Activated naive CD8-positive, alpha-beta T cell treated with anti-CD3 and anti-CD28 coated beads for 36 hours (primary cell): ENCODE measurements around the gene CFAP251. TPM values are rescaled to one million over a fixed set of nuclear protein-coding genes. Genes with fewer than 3 reads are reported as not detected.
"Not testable (repeated sequence)": the region's sequence is repeated elsewhere in the genome, so short reads cannot be mapped to it uniquely, and the experiment has no call there.

Experiments used
- DNase-seq: peaks from one replicate; pipeline ENCODE4 v3.0.0; 2021
- H3K27ac Mint-ChIP-seq: one replicate; pipeline ENCODE4 v1.8.0; 2022; ENCODE audit warnings: mild to moderate bottlenecking, moderate library complexity, mixed read lengths
- H3K27me3 Mint-ChIP-seq: one replicate; pipeline ENCODE4 v1.8.0; 2022; ENCODE audit warnings: mild to moderate bottlenecking, mixed read lengths
- H3K36me3 Mint-ChIP-seq: one replicate; pipeline ENCODE4 v1.8.0; 2021; ENCODE audit warnings: mild to moderate bottlenecking, mixed read lengths
- H3K4me1 Mint-ChIP-seq: one replicate; pipeline ENCODE4 v1.8.0; 2021; ENCODE audit warnings: mixed read lengths
- H3K4me3 Mint-ChIP-seq: one replicate; pipeline ENCODE4 v1.8.0; 2022; ENCODE audit warnings: mild to moderate bottlenecking, moderate library complexity, mixed read lengths
- H3K9me3 Mint-ChIP-seq: one replicate; pipeline ENCODE4 v1.8.0; 2022; ENCODE audit warnings: mixed read lengths
- total RNA-seq, 2 experiments: library from RNA; stranded (reverse); gene quantifications; one replicate each; pipeline ENCODE4 v1.2.3, GENCODE V29; 2021

Gene CFAP251
- total RNA-seq, 2 experiments from 2014 or later, result 1.3 to 1.8 TPM

DNA sequence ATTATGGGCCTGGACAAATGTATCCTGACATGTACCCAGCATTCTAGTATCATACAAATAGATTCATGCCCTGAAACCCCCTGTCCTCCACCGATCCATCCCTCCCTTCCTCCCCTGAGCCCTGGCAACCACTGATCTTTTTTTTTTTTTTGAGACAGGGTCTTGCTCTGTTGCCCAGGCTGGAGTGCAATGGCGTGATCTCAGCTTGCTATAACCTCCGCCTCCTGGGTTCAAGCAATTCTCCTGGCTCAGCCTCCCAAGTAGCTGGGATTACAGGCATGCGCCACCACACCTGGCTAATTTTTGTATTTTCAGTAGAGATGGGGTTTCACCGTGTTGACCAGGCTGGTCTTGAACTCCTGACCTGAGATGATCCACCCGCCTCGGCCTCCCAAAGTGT, 11.2 kb downstream of the CFAP251 start:
- H3K36me3 Mint-ChIP-seq, DNase-seq, H3K27me3 Mint-ChIP-seq, H3K4me1 Mint-ChIP-seq, H3K4me3 Mint-ChIP-seq, H3K27ac Mint-ChIP-seq, H3K9me3 Mint-ChIP-seq: not testable (repeated sequence)

DNA sequence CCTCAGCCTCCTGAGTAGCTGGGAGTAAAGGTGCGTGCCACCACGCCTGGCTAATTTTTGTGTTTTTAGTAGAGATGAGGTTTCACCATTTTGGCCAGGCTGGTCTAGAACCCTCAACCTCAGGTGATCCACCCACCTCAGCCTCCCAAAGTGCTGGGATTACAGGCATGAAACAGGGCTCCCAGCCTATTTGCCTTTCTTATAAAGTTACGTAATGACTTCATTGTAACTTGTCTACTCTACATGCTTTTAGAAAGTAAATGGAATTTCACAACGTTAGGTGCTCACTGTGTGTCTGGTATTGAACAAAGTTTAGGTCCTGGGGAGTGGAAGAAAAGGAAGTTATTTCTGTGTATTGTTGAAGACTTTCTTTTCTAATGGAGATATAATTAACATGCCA, 12.5 kb downstream of the CFAP251 start:
- no peak overlapping the region for H3K27ac Mint-ChIP-seq
- peaks cover 1% of the 10 kb centered on the region for H3K36me3 Mint-ChIP-seq
- no peak for DNase-seq
- H3K4me3 Mint-ChIP-seq, result no peak overlapping the region
- no peaks in the 10 kb centered on the region for H3K27me3 Mint-ChIP-seq
- H3K9me3 Mint-ChIP-seq, result no peaks in the 10 kb centered on the region
- H3K4me1 Mint-ChIP-seq, result no peaks in the 10 kb centered on the region

DNA sequence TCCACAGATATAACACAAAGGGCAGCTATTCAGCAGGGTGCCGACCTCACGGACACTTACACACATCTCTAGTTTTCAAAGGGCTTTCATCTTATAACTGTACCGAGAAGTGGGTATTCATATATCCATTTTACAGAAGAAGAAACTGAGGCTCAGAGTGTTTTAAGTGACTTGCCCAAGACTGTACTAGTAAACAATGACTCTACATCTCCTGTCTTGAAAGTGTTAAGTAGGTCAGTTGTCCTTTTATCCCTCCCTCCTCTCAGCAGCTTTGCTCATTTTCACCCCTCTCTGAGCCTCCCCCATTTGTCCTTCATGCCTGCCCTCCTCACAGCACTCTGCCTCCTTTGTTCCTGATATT, 13.8 kb downstream of the CFAP251 start:
- no peak for DNase-seq
- H3K27me3 Mint-ChIP-seq, result no peaks in the 10 kb centered on the region
- no peaks in the 10 kb centered on the region for H3K9me3 Mint-ChIP-seq
- H3K4me3 Mint-ChIP-seq, result no peak overlapping the region
- peaks cover under 1% of the 10 kb centered on the region for H3K4me1 Mint-ChIP-seq
- H3K36me3 Mint-ChIP-seq, result peaks cover 1% of the 10 kb centered on the region
- no peak overlapping the region for H3K27ac Mint-ChIP-seq

DNA sequence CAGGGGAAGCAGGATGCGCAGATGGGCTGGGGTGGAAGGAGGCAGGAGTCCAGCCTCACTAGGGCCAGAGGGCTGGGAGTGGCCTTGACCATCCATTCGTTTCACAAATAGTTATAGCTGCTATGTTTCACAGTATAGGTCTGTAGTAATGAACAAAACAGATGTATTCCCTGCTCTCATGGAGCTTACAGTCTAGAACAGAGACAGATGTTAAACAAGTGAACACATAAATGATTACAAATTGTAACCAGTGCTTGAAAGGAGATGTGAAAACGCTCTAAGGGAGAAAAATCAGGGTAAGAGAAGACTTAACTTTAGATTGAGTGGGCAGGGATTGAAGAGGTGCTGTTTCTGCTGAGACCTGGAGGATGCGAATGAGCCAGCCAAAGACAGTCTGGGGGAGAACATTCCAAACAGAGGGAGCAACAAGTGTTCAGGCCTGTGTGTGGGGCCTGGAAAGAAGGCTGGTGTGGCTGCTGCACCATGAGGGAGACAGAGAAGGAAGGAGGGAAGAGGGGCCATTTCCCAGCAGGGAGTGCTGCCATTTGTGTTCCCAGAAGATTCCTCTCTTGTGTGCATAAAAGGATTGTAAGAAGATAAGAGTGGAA, 14.6 kb downstream of the CFAP251 start:
- H3K4me3 Mint-ChIP-seq, result no peak overlapping the region
- H3K4me1 Mint-ChIP-seq, result peaks cover 7% of the 10 kb centered on the region
- no peak for DNase-seq
- H3K27me3 Mint-ChIP-seq, result no peaks in the 10 kb centered on the region
- H3K27ac Mint-ChIP-seq, result no peak overlapping the region
- H3K36me3 Mint-ChIP-seq, result peaks cover 4% of the 10 kb centered on the region
- H3K9me3 Mint-ChIP-seq, result peaks cover 2% of the 10 kb centered on the region

DNA sequence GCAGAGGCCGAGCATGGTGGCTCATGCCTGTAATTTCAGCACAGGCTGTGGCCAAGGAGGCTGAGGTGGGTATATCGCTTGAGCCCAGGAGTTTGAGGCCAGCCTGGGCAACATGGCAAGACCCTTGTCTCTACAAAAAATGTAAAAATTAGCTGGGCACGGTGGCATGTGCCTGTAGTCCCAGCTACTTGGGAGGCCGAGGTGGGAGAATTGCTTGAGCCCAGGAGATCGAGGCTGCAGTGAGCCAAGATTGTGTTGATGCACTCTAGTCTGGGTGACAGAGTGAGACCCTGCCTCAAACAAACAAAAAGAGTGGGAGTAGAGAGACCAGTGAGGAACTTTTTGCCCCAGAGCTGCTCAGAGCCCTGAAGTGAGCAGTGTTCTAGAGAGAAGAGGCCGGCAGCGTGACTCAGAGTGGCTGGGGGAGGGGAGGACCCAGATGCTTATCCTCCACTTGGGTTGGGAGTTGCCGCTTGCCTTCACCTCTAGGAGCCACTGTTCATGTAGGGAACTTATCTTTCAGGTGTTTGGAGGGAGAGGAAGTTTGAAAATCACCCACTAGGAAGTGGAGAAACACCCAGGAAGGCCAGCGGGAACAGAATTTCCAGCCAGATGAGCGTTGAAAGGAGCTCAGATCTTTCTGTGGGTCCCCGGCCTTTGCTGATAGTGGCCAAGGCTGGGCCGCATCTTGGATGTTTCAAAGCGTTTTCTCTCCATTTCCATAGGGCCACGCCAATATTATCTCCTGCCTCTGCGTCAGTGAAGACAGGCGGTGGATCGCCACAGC, 15.3 kb downstream of the CFAP251 start:
- Mint-ChIP-seq H3K4me3 (no peak overlapping the region), H3K36me3 (peaks cover 4% of the 10 kb centered on the region), H3K27ac (no peak overlapping the region), H3K9me3 (peaks cover 2% of the 10 kb centered on the region), H3K4me1 (peaks cover 7% of the 10 kb centered on the region), H3K27me3 (no peaks in the 10 kb centered on the region)
- no peak for DNase-seq

DNA sequence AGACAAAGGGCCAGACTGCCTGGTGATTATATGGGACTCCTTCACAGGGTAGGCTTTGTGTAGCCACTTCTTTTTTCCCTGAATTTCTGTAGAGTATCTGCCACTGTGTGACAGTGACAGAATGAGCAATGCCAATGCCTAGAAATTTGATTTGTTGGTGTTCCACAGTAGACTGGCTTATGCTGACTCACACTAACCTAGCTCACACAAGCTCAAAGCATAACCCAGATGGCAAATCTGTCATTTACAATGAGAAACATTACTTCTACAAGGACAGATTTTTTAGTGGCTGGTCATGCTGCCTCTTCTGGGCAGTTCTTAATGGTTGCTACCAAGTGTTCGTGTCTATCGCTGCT, 15.9 kb downstream of the CFAP251 start:
- Mint-ChIP-seq H3K9me3 (peaks cover 2% of the 10 kb centered on the region), H3K4me3 (no peak overlapping the region), H3K4me1 (peaks cover 10% of the 10 kb centered on the region), H3K27ac (no peak overlapping the region), H3K36me3 (peaks cover 7% of the 10 kb centered on the region), H3K27me3 (no peaks in the 10 kb centered on the region)
- DNase-seq, result no peak

DNA sequence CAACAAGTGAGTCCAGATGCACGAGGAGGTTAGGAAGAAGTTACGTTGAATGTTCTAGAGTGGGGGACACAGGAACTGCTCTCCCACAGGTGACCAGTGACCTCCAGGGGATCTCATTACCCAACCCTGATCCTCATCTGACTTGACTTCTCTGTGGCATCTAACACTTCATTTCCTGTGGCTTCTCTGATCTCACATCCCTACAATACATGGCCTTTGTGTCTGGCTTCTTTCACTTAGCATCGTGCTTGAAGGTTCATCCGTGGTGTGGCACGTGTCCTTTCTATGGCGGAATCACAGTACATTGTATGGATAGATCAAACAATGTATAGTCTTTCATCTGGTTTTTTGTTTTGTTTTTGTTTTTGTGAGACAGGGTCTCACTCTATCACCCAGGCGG, 19.3 kb downstream of the CFAP251 start:
- peaks cover 6% of the 10 kb centered on the region for H3K36me3 Mint-ChIP-seq
- no peak for DNase-seq
- H3K9me3 Mint-ChIP-seq, result peaks cover 2% of the 10 kb centered on the region
- H3K27ac Mint-ChIP-seq, result no peak overlapping the region
- peaks cover 10% of the 10 kb centered on the region for H3K4me1 Mint-ChIP-seq
- H3K4me3 Mint-ChIP-seq, result no peak overlapping the region
- H3K27me3 Mint-ChIP-seq, result no peaks in the 10 kb centered on the region

DNA sequence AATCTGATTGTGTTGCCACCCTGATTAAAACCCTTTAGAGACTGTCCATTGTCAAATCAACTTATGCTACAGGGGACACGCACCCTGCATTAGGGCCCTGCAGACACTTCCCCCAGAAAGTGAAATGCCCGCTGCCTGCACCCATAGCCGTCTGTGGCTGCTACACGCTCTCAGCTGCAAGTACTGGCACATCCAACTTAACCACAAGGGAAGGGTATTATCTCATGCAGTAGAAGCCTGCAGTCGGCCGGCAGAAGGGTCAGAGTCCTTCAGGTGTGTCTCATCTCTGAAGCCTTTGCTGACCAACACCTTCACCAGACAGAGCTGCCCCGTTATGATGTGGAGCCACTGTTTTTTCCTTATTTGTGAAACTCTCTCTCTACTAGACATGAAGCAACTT, 20.8 kb downstream of the CFAP251 start:
- no peak overlapping the region for H3K27ac Mint-ChIP-seq

DNA sequence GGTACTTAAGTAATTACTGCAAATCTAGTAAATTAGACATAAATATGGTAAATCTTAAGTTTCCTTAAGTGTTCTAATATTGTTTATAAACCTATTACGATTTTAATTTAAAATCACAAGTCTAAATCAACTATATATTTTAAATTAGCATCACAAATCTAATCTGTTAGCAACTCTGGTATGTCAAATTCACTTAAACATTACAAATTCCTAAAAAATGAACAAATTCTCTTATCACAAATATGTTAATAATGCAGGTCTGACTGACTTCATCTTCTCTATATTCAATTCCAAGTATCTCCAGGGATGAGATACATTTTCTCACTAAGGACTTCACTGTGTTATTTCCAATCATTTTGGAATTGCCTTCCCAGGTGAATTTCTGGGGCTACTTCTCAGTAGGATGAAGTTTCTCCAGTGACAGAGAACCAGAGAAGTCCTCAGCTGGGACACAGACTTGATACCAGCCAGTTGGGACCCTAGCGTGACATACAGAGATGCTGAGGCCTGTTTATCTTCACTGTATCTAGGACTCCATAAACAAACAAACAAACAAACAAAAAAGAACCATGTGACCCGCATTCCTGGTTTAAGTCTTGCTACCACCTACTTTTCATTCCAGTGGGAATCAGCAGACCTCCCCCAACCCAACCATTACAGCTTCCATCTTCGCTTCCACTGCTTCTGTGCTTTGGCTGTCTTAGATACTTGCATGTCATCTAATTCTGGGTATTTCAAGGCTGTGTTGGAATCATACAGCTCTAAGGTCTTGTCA, 21.8 kb downstream of the CFAP251 start:
- Mint-ChIP-seq H3K4me3 (no peak overlapping the region), H3K27me3 (no peaks in the 10 kb centered on the region), H3K36me3 (peaks cover 6% of the 10 kb centered on the region), H3K4me1 (peaks cover 10% of the 10 kb centered on the region), H3K9me3 (peaks cover 2% of the 10 kb centered on the region), H3K27ac (no peak overlapping the region)
- DNase-seq, result no peak

More for the DNA sequence above, 20.8 kb downstream of the CFAP251 start:
- peaks cover 6% of the 10 kb centered on the region for H3K36me3 Mint-ChIP-seq
- H3K4me1 Mint-ChIP-seq, result peaks cover 10% of the 10 kb centered on the region
- no peak overlapping the region for H3K4me3 Mint-ChIP-seq
- peaks cover 2% of the 10 kb centered on the region for H3K9me3 Mint-ChIP-seq
- no peak for DNase-seq
- no peaks in the 10 kb centered on the region for H3K27me3 Mint-ChIP-seq

DNA sequence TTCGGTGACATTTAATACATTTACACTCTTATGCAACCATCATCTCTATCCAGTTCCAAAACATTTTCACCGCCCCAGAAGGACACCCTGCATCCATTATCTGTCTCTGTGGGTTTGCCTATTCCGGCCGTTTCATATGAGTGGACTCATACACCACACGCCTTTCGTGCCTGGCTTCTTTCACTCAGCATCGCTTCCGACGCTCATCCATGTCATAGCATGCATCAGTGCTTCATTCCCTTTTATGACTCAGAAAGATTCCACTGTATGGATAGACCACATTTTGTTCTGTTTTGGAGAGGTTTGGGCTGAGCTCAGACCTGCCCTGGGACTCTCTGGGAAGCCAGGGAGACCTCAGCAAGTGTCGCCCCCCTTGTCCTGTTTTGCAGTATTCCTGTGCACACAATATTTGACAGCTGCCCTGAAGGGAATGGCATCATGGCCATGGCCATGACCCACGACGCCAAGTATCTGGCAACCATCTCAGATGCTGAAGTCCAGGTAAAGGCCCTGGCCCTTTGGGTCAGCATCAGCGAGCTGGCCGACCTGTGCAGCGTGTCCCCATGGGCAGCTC, 23.8 kb downstream of the CFAP251 start:
- Mint-ChIP-seq H3K9me3 (peaks cover 2% of the 10 kb centered on the region), H3K4me1 (peaks cover 9% of the 10 kb centered on the region), H3K4me3 (no peak overlapping the region), H3K27ac (no peak overlapping the region), H3K36me3 (peaks cover 7% of the 10 kb centered on the region), H3K27me3 (no peaks in the 10 kb centered on the region)
- DNase-seq, result no peak

DNA sequence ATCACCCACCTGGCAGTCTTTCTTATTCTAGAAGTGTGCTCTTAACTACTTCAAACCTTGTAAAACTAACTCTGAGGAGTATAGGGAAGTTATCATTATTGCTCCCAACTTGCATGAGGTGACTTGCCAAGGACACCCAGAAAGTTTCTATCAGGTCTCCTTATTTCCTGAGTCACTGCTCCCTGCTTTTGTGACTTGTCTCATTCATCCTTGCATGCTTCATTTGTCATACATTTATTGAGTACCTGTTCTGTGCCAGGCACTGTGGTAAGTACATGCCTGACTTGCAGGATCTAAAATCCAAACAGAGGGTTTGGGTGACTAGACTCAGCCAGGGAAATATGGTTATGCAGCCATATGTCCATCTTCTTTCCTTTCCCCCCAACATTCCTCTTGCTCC, 25.5 kb downstream of the CFAP251 start:
- Mint-ChIP-seq H3K9me3 (no peaks in the 10 kb centered on the region), H3K4me1 (peaks cover 3% of the 10 kb centered on the region), H3K27me3 (no peaks in the 10 kb centered on the region), H3K27ac (no peak overlapping the region), H3K4me3 (no peak overlapping the region), H3K36me3 (peaks cover 3% of the 10 kb centered on the region)
- no peak for DNase-seq

DNA sequence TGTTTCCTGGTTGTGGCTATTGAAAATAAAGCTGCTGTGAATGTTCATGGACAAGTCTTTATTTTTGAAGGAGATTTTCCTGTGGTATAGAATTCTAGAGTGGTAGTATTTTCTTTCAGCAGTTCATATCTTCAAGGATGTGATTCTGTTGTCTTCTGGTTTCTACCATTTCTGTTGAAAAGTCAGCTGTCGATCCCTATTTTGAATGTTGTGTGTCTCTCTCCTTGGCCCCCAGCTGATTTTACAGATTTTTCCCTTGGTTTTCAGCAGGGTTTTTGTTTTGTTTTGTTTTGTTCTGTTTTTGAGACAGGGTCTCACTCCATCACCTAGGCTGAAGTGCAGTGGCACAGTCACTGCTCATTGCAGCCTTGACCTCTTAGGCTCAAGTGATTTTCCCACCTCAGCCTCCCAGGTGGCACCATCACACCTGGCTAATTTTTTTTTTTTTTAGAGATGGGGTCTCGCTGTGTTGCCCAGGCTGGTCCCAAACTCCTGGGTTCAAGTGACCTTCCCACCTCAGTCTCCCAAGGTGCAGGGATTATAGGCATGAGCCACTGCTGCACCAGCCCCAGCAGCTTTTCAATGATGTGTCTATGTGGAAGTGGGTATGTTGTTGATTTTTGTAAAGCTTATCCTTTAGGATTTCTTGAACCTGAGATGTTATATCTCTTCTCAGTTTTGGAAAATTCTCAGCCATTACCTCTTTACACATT, 28.1 kb downstream of the CFAP251 start:
- Mint-ChIP-seq H3K4me3 (no peak overlapping the region), H3K27me3 (no peaks in the 10 kb centered on the region), H3K27ac (no peak overlapping the region), H3K36me3 (peaks cover 1% of the 10 kb centered on the region), H3K9me3 (no peaks in the 10 kb centered on the region), H3K4me1 (no peaks in the 10 kb centered on the region)
- no peak for DNase-seq

DNA sequence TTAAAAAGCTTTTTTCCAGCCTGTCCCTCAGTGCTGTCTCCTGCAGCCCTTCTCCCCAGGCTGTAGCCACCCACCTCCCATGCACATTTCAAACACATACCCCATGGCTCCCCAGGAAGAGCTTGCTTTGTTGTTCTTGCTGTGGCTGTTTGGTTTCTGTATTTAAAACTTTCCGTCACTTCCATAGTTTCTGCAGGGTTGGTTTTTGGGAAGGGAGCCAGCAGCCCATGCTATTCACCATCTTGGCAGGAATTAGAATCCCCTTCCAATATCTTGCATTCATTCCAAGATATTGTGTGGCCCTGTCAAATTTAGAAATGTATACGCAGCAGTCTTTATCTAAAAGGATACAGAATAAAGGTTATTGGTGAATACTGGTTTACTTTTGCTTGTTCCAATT, 29.6 kb downstream of the CFAP251 start:
- Mint-ChIP-seq H3K9me3 (no peaks in the 10 kb centered on the region), H3K4me3 (no peak overlapping the region), H3K36me3 (peaks cover 1% of the 10 kb centered on the region), H3K27ac (no peak overlapping the region), H3K27me3 (no peaks in the 10 kb centered on the region), H3K4me1 (no peaks in the 10 kb centered on the region)
- no peak for DNase-seq

DNA sequence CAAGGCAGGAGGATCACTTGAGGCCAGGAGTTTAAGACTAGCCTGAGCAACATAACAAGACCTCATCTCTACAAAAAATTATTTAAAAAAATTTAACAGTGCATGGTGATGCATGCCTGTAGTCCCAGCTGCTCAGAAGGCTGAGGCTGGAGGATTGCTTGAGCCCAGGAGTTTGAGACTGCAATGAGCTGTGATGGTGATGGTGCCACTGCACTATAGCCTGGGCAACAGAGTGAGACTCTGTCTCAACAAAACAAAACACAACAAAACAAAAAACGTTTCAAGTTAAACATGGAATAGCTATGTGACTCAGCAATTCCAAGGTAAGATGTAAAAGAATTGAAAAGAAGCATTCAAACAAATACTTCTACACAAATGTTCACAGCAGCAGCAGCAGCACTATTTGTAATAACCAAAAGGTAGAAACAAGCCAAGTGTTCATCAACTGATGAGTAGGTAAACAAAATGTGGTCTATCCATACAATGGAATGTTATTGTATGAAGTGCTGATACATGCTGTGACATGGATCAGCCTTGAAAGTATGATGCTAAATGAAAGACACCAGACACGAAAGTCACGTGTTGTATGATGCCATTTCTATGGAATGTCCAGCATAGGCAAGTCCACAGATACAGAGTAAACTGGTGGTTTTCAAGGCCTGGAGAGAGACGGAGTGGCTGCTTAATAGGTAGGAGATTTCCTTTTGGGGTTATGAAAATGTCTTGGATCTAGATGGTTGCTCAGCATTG, 31.4 kb downstream of the CFAP251 start:
- Mint-ChIP-seq H3K9me3 (no peaks in the 10 kb centered on the region), H3K4me3 (no peak overlapping the region), H3K36me3 (peaks cover 1% of the 10 kb centered on the region), H3K27me3 (no peaks in the 10 kb centered on the region), H3K27ac (no peak overlapping the region), H3K4me1 (no peaks in the 10 kb centered on the region)
- no peak for DNase-seq
